Mesodermal cell (in vitro differentiated cells): Measurements from ENCODE around the gene VCY1B. TPM values are rescaled to one million over a fixed set of nuclear protein-coding genes. Genes with fewer than 3 reads are reported as not detected.
"Not testable (repeated sequence)": the region's sequence is repeated elsewhere in the genome, so short reads cannot be mapped to it uniquely, and the experiment has no call there.

ENCODE experiments used
- H3K27ac ChIP-seq: 2 replicates; pipeline ENCODE4 v1.7.0; 2013; ENCODE audit warnings: mild to moderate bottlenecking, low read depth, low read length, moderate library complexity; ENCODE audit not compliant: severe bottlenecking
- H3K36me3 ChIP-seq: 2 replicates; pipeline ENCODE4 v1.7.1; 2013; ENCODE audit warnings: mild to moderate bottlenecking, low read length, moderate library complexity; ENCODE audit not compliant: control insufficient read depth, insufficient read depth
- H3K4me1 ChIP-seq: one replicate; pipeline ENCODE4 v1.7.1; 2013; ENCODE audit warnings: mild to moderate bottlenecking, low read length; ENCODE audit not compliant: insufficient read depth, control insufficient read depth, poor library complexity, severe bottlenecking
- H3K4me3 ChIP-seq: 2 replicates; pipeline ENCODE4 v1.7.0; 2013; ENCODE audit warnings: low read length, control low read depth, mild to moderate bottlenecking; ENCODE audit not compliant: insufficient read depth, poor library complexity, severe bottlenecking; ENCODE audit errors: extremely low read depth
- H3K9me3 ChIP-seq: 2 replicates; pipeline ENCODE4 v1.7.1; 2013; ENCODE audit warnings: mild to moderate bottlenecking, low read length, moderate library complexity; ENCODE audit not compliant: control insufficient read depth
- WGBS, 2 experiments: methylation state at CpG; one replicate each; pipeline ENCODE4 v1.1.5; 2013; ENCODE audit warnings: missing lambda C conversion rate in 2 of 2; ENCODE audit not compliant: insufficient coverage in 2 of 2; 5-methylcytosine and 5-hydroxymethylcytosine counted together
- polyA plus RNA-seq, 2 experiments: library from polyadenylated mRNA; stranded (reverse); fragments of 50-300 nt; gene quantifications; one replicate each; pipeline ENCODE4 v1.2.3, GENCODE V29; 2013

The VCY1B gene
- not detected for polyA plus RNA-seq (2013, experiment 1 of 2)
- not detected for polyA plus RNA-seq (2013, experiment 2 of 2)

GRCh38 chrY:14055927-14056326, at the start of gene VCY1B:
Gene VCY1B, plus strand, starts transcription at chrY:14056227. Its CDS starts 63 bp downstream, at chrY:14056290.
- H3K9me3 ChIP-seq, H3K4me1 ChIP-seq, H3K27ac ChIP-seq, H3K4me3 ChIP-seq, H3K36me3 ChIP-seq: not testable (repeated sequence)
- no CpG with 5 or more reads among the region's 19 CpGs for WGBS, 2 experiments

GRCh38 chrY:14011916-14012315, 44.1 kb upstream of the VCY1B start:
- no CpG with 5 or more reads among the region's 2 CpGs for WGBS, 2 experiments
- H3K27ac ChIP-seq, H3K9me3 ChIP-seq, H3K4me3 ChIP-seq, H3K4me1 ChIP-seq, H3K36me3 ChIP-seq: not testable (repeated sequence)

GRCh38 chrY:14030395-14030794, 25.6 kb upstream of the VCY1B start:
- H3K4me1 ChIP-seq, H3K9me3 ChIP-seq, H3K27ac ChIP-seq, H3K36me3 ChIP-seq, H3K4me3 ChIP-seq: not testable (repeated sequence)
- no CpG with 5 or more reads among the region's 2 CpGs for whole genome bisulfite sequencing, 2 experiments

- Histone ChIP-seq H3K4me1 (no peaks in the 10 kb centered on the region), H3K4me3 (no peak overlapping the region), H3K27ac (no peak overlapping the region), H3K9me3 (no peaks in the 10 kb centered on the region), H3K36me3 (no peaks in the 10 kb centered on the region)
- WGBS, 2 experiments, result no CpG with 5 or more reads among the region's 1 CpG
These were observed 29.9 kb downstream of the VCY1B start for GRCh38 chrY:14085877-14086276.
